ENCODE measurements around the gene USP19. TPM values are rescaled to one million over a fixed set of nuclear protein-coding genes. Genes with fewer than 3 reads are reported as not detected.

The USP19 gene
- total and polyA plus RNA-seq, 2 donors (not counting 1 experiment from before 2014, with no cell fraction given): 73.5 to 87.3 TPM

GRCh38 chr3:49076646-49077045 is 44.0 kb downstream of the USP19 start:
- Histone ChIP-seq H3K27ac (ENCODE audit: low read length in 2 of 2) (no peak overlapping the region), H3K4me1 (ENCODE audit: control insufficient read depth in 2 of 2, insufficient read depth in 2 of 2, low read length in 2 of 2) (no peaks in the 10 kb centered on the region), H2AFZ (ENCODE audit: insufficient read depth, low read depth, low read length, poor library complexity, severe bottlenecking) (no peak overlapping the region), H3K9ac (ENCODE audit: low read length) (no peak overlapping the region), H4K20me1 (ENCODE audit: control insufficient read depth, insufficient read depth, low read length, poor library complexity, severe bottlenecking) (peaks cover 73% of the 10 kb centered on the region), H3K9me3 (ENCODE audit: control extremely low read depth in 1 of 3, control insufficient read depth in 2 of 3, insufficient read depth in 1 of 3, low read length in 2 of 3) (no peaks in the 10 kb centered on the region), H3K4me3 (ENCODE audit: control extremely low read depth in 1 of 5, extremely low read depth in 1 of 5, insufficient read depth in 1 of 5, low read depth in 2 of 5, low read length in 4 of 5) (no peak overlapping the region), H3K4me2 (replicated peaks; ENCODE audit: low read depth, low read length, poor library complexity, severe bottlenecking) (no peak overlapping the region), H3K36me3 (replicated peaks in 1 of 2; ENCODE audit: control extremely low read depth in 1 of 2, control insufficient read depth in 1 of 2, extremely low read depth in 1 of 2, insufficient read depth in 2 of 2, low read length in 1 of 2) (peaks cover 12 to 63% of the 10 kb centered on the region in 2 experiments), H3K27me3 (replicated peaks in 1 of 4; ENCODE audit: control extremely low read depth in 1 of 4, control insufficient read depth in 3 of 4, insufficient read depth in 4 of 4, low read length in 3 of 4) (no peaks in the 10 kb centered on the region), H3K79me2 (ENCODE audit: control insufficient read depth, insufficient read depth, low read length) (peaks cover 98% of the 10 kb centered on the region)
- intact Hi-C loops (cut with micrococcal nuclease): no loop called here
- Mint-ChIP-seq H3K27me3 (no peaks in the 10 kb centered on the region), H3K27ac (no peak overlapping the region), H3K4me1 (peaks cover 8% of the 10 kb centered on the region), H3K9me3 (ENCODE audit: insufficient read depth) (no peaks in the 10 kb centered on the region), H3K4me3 (no peak overlapping the region)
- no peak for ATAC-seq (ENCODE audit: low read depth)
- WGBS (ENCODE audit: insufficient coverage): 100% methylated on average over 2 of the region's 4 CpGs
- TF ChIP-seq EZH2 (IDR thresholded peaks at IDR 0.05; ENCODE audit: borderline replicate concordance, insufficient read depth, low read depth, low read length, poor library complexity, severe bottlenecking) (no peak), CTCF (IDR thresholded peaks at IDR 0.05) (no peak)
- ChIA-PET CTCF (no interaction called here), POLR2A (no interaction called here)
- no peak for DNase-seq

- Histone ChIP-seq H3K36me3 (replicated peaks in 1 of 2; ENCODE audit: control extremely low read depth in 1 of 2, control insufficient read depth in 1 of 2, extremely low read depth in 1 of 2, insufficient read depth in 2 of 2, low read length in 1 of 2) (peaks cover 12 to 68% of the 10 kb centered on the region in 2 experiments), H3K4me1 (ENCODE audit: control insufficient read depth in 2 of 2, insufficient read depth in 2 of 2, low read length in 2 of 2) (no peaks in the 10 kb centered on the region), H4K20me1 (ENCODE audit: control insufficient read depth, insufficient read depth, low read length, poor library complexity, severe bottlenecking) (peaks cover 68% of the 10 kb centered on the region), H3K27me3 (replicated peaks in 1 of 4; ENCODE audit: control extremely low read depth in 1 of 4, control insufficient read depth in 3 of 4, insufficient read depth in 4 of 4, low read length in 3 of 4) (no peaks in the 10 kb centered on the region), H3K9ac (ENCODE audit: low read length) (no peak overlapping the region), H3K27ac (ENCODE audit: low read length in 2 of 2) (no peak overlapping the region), H2AFZ (ENCODE audit: insufficient read depth, low read depth, low read length, poor library complexity, severe bottlenecking) (no peak overlapping the region), H3K79me2 (ENCODE audit: control insufficient read depth, insufficient read depth, low read length) (peaks cover 98% of the 10 kb centered on the region), H3K9me3 (ENCODE audit: control extremely low read depth in 1 of 3, control insufficient read depth in 2 of 3, insufficient read depth in 1 of 3, low read length in 2 of 3) (no peaks in the 10 kb centered on the region), H3K4me3 (ENCODE audit: control extremely low read depth in 1 of 5, extremely low read depth in 1 of 5, insufficient read depth in 1 of 5, low read depth in 2 of 5, low read length in 4 of 5) (no peak overlapping the region), H3K4me2 (replicated peaks; ENCODE audit: low read depth, low read length, poor library complexity, severe bottlenecking) (no peak overlapping the region)
- H3K4me3 Mint-ChIP-seq: no peak overlapping the region
- ChIA-PET CTCF (no interaction called here), POLR2A (no interaction called here)
- H3K4me1 Mint-ChIP-seq: peaks cover 8% of the 10 kb centered on the region
- 98% methylated on average over 8 of the region's 13 CpGs for WGBS (ENCODE audit: insufficient coverage)
- intact Hi-C loops (cut with micrococcal nuclease): no loop called here
- no peak for TF ChIP-seq EZH2 (IDR thresholded peaks at IDR 0.05; ENCODE audit: borderline replicate concordance, insufficient read depth, low read depth, low read length, poor library complexity, severe bottlenecking)
- TF ChIP-seq CTCF (IDR thresholded peaks at IDR 0.05): no peak
- ATAC-seq (ENCODE audit: low read depth) (no peak), DNase-seq (no peak)
- H3K27me3 Mint-ChIP-seq: no peaks in the 10 kb centered on the region
- no peak overlapping the region for H3K27ac Mint-ChIP-seq
- H3K9me3 Mint-ChIP-seq (ENCODE audit: insufficient read depth): no peaks in the 10 kb centered on the region
Observed at GRCh38 chr3:49076116-49076515, 44.5 kb downstream of the USP19 start.

Small RNAs within 50 kb of the gene (small RNA-seq; reads per million reads assigned to genes)
- gene RN7SL182P (ENCODE audit: insufficient read length, low read depth, low replicate concordance): not detected

Other genes with a start within 250 kb of the USP19 start
- gene SLC25A20, start 221.9 kb downstream of the USP19 start, total RNA-seq: 11.6 and 12.2 TPM in 2 replicates
- gene SLC25A20, start 221.9 kb downstream of the USP19 start, polyA plus RNA-seq: 5.7 and 19.9 TPM in 2 replicates
- gene ARIH2, start 202.0 kb downstream of the USP19 start, total RNA-seq: 148 and 162 TPM in 2 replicates
- gene ARIH2, start 202.0 kb downstream of the USP19 start, polyA plus RNA-seq: 114 and 139 TPM in 2 replicates
- 48.5 and 56.4 TPM in 2 replicates for gene P4HTM, start 130.6 kb downstream of the USP19 start, total RNA-seq
- gene P4HTM, start 130.6 kb downstream of the USP19 start, polyA plus RNA-seq: 58.3 and 70.6 TPM in 2 replicates
- gene WDR6, start 113.4 kb downstream of the USP19 start, total RNA-seq: 270 and 287 TPM in 2 replicates
- 317 and 321 TPM in 2 replicates for gene WDR6, start 113.4 kb downstream of the USP19 start, polyA plus RNA-seq
- gene DALRD3, start 102.2 kb downstream of the USP19 start, total RNA-seq: 56.8 and 57.2 TPM in 2 replicates
- gene DALRD3, start 102.2 kb downstream of the USP19 start, polyA plus RNA-seq: 59.8 and 82.6 TPM in 2 replicates
- 67.0 and 67.5 TPM in 2 replicates for gene NDUFAF3, start 98.7 kb downstream of the USP19 start, total RNA-seq
- gene NDUFAF3, start 98.7 kb downstream of the USP19 start, polyA plus RNA-seq: 34.9 and 61.0 TPM in 2 replicates
- 186 and 193 TPM in 2 replicates for gene IMPDH2, start 91.4 kb downstream of the USP19 start, total RNA-seq
- 171 and 205 TPM in 2 replicates for gene IMPDH2, start 91.4 kb downstream of the USP19 start, polyA plus RNA-seq
- gene QRICH1, start 26.8 kb downstream of the USP19 start, total RNA-seq: 187 and 196 TPM in 2 replicates
- 179 and 223 TPM in 2 replicates for gene QRICH1, start 26.8 kb downstream of the USP19 start, polyA plus RNA-seq
- gene QARS1, start 16.1 kb downstream of the USP19 start, total RNA-seq: 252 and 282 TPM in 2 replicates
- 426 and 469 TPM in 2 replicates for gene QARS1, start 16.1 kb downstream of the USP19 start, polyA plus RNA-seq
- 0.05 and 0.74 TPM in 2 replicates for gene LAMB2, start 12.2 kb upstream of the USP19 start, total RNA-seq
- 0.25 and 0.67 TPM in 2 replicates for gene LAMB2, start 12.2 kb upstream of the USP19 start, polyA plus RNA-seq
- 29.7 and 30.0 TPM in 2 replicates for gene CCDC71, start 45.5 kb upstream of the USP19 start, total RNA-seq
- gene CCDC71, start 45.5 kb upstream of the USP19 start, polyA plus RNA-seq: 13.4 and 15.6 TPM in 2 replicates
- 1.9 and 3.6 TPM in 2 replicates for gene KLHDC8B, start 50.8 kb upstream of the USP19 start, total RNA-seq
- gene KLHDC8B, start 50.8 kb upstream of the USP19 start, polyA plus RNA-seq: 0.43 and 0.79 TPM in 2 replicates
- 7.8 and 10.4 TPM in 2 replicates for gene C3orf62, start 156.4 kb upstream of the USP19 start, total RNA-seq
- gene C3orf62, start 156.4 kb upstream of the USP19 start, polyA plus RNA-seq: 6.8 and 8.7 TPM in 2 replicates
- 113 and 116 TPM in 2 replicates for gene USP4, start 219.2 kb upstream of the USP19 start, total RNA-seq
- 60.3 and 71.7 TPM in 2 replicates for gene USP4, start 219.2 kb upstream of the USP19 start, polyA plus RNA-seq
- 64.7 and 79.5 TPM in 2 replicates for gene GPX1, start 237.5 kb upstream of the USP19 start, total RNA-seq
- gene GPX1, start 237.5 kb upstream of the USP19 start, polyA plus RNA-seq: 145 and 180 TPM in 2 replicates